IMR-90 (cell line): ENCODE measurements around the gene ELOVL1. TPM values are rescaled to one million over a fixed set of nuclear protein-coding genes. Genes with fewer than 3 reads are reported as not detected.

Experiments used
- ATAC-seq: fragments of 200-7000 bp; cut with Tn5 transposase; 2 replicates; pipeline ENCODE4 v1.9.1; 2020; ENCODE audit warnings: low read depth, mild to moderate bottlenecking, moderate library complexity
- BruUV-seq: library from RNA; stranded (reverse); fragments of 400-500 nt; replicated peaks from 2 replicates; lab custom pipeline; 2021; lab: Mats Ljungman, UMichigan
- CTCF ChIA-PET: fragments of 300-600 bp; formaldehyde crosslinking; extraction: SDS; loops from one replicate; lab custom pipeline; 2021; ENCODE audit warnings: antibody characterized with exemption; lab: Yijun Ruan, JAX
- POLR2A ChIA-PET: fragments of 300-600 bp; sonication (Branson Sonifier 250); formaldehyde crosslinking; loops from one replicate; lab custom pipeline; 2022; ENCODE audit warnings: antibody characterized with exemption; ENCODE audit not compliant: unreplicated experiment; lab: Charles Lee
- DNase-seq: peaks from one replicate; pipeline ENCODE4 v3.0.0; 2013
- H2AFZ ChIP-seq: replicated peaks from 2 replicates; pipeline ENCODE3; 2013; ENCODE audit warnings: low read length, mild to moderate bottlenecking; ENCODE audit not compliant: poor library complexity
- H2AK5ac ChIP-seq: 2 replicates; pipeline ENCODE4 v1.6.1; 2013; ENCODE audit warnings: low read depth, low read length, inconsistent platforms
- H2AK9ac ChIP-seq: replicated peaks from 2 replicates; pipeline ENCODE3; 2013; ENCODE audit warnings: mild to moderate bottlenecking, low read depth, low read length, moderate library complexity; ENCODE audit not compliant: poor library complexity
- H2BK120ac ChIP-seq: 2 replicates; pipeline ENCODE4 v1.6.1; 2013; ENCODE audit warnings: low read depth, low read length, inconsistent platforms
- H2BK15ac ChIP-seq: 3 replicates; pipeline ENCODE4 v1.6.1; 2013; ENCODE audit warnings: low read depth, low read length, inconsistent platforms
- H2BK20ac ChIP-seq: 2 replicates; pipeline ENCODE4 v1.6.1; 2013; ENCODE audit warnings: low read depth, mild to moderate bottlenecking, inconsistent platforms, low read length, moderate library complexity
- H2BK5ac ChIP-seq: 2 replicates; pipeline ENCODE4 v1.6.1; 2013; ENCODE audit warnings: mild to moderate bottlenecking, low read depth, low read length, inconsistent platforms; ENCODE audit not compliant: poor library complexity, severe bottlenecking
- H3K14ac ChIP-seq: replicated peaks from 2 replicates; pipeline ENCODE4 v1.6.1; 2013; ENCODE audit warnings: low read depth, low read length, inconsistent platforms
- H3K18ac ChIP-seq: 2 replicates; pipeline ENCODE4 v1.6.1; 2013; ENCODE audit warnings: low read depth, low read length, control low read depth
- H3K23ac ChIP-seq: 2 replicates; pipeline ENCODE4 v1.6.1; 2013; ENCODE audit warnings: low read depth, low read length, inconsistent platforms
- H3K27ac ChIP-seq: 2 replicates; pipeline ENCODE4 v1.5.1; 2013; ENCODE audit warnings: mild to moderate bottlenecking, control low read depth, low read length; ENCODE audit not compliant: insufficient read depth
- H3K27me3 ChIP-seq: 2 replicates; pipeline ENCODE4 v1.6.1; 2013; ENCODE audit warnings: low read length; ENCODE audit not compliant: control insufficient read depth, insufficient read depth
- H3K36me3 ChIP-seq: 2 replicates; pipeline ENCODE4 v1.6.1; 2013; ENCODE audit warnings: low read length, mixed read lengths; ENCODE audit not compliant: control insufficient read depth, insufficient read depth
- H3K4ac ChIP-seq: 2 replicates; pipeline ENCODE4 v1.6.1; 2013; ENCODE audit warnings: low read depth, low read length, inconsistent platforms
- H3K4me1 ChIP-seq: 2 replicates; pipeline ENCODE4 v1.6.1; 2013; ENCODE audit warnings: low read length, mixed read lengths; ENCODE audit not compliant: control insufficient read depth, insufficient read depth
- H3K4me2 ChIP-seq: 2 replicates; pipeline ENCODE4 v1.6.1; 2013; ENCODE audit warnings: low read depth, mild to moderate bottlenecking, control low read depth, low read length, moderate library complexity
- H3K4me3 ChIP-seq: 2 replicates; pipeline ENCODE4 v1.5.1; 2013; ENCODE audit warnings: low read depth, mild to moderate bottlenecking, control low read depth, low read length, moderate library complexity; ENCODE audit not compliant: insufficient read depth
- H3K56ac ChIP-seq: 2 replicates; pipeline ENCODE4 v1.6.1; 2013; ENCODE audit warnings: low read length, inconsistent platforms; ENCODE audit not compliant: insufficient read depth; ENCODE audit errors: extremely low read depth
- H3K79me1 ChIP-seq, 2 experiments: 2 replicates each; pipeline ENCODE4 v1.6.1; 2013; ENCODE audit warnings: low read length in 2 of 2, inconsistent platforms in 1 of 2, low read depth in 1 of 2
- H3K9ac ChIP-seq: 2 replicates; pipeline ENCODE4 v1.6.1; 2013; ENCODE audit warnings: low read depth, low read length, control low read depth
- H3K9me1 ChIP-seq: 2 replicates; pipeline ENCODE4 v1.6.1; 2013; ENCODE audit warnings: low read length, inconsistent platforms; ENCODE audit not compliant: insufficient read depth
- H3K9me3 ChIP-seq: 2 replicates; pipeline ENCODE4 v1.6.1; 2013; ENCODE audit warnings: low read length; ENCODE audit not compliant: control insufficient read depth, insufficient read depth
- H4K20me1 ChIP-seq: 2 replicates; pipeline ENCODE4 v1.6.1; 2013; ENCODE audit warnings: low read length, inconsistent platforms; ENCODE audit not compliant: insufficient read depth
- H4K5ac ChIP-seq: 2 replicates; pipeline ENCODE4 v1.6.1; 2013; ENCODE audit warnings: mild to moderate bottlenecking, low read depth, low read length, control low read depth
- H4K8ac ChIP-seq, 2 experiments: 2 replicates each; pipeline ENCODE4 v1.6.1; 2013; ENCODE audit warnings: low read depth in 2 of 2, low read length in 2 of 2, control low read depth in 1 of 2, inconsistent platforms in 1 of 2
- H4K91ac ChIP-seq: 2 replicates; pipeline ENCODE4 v1.6.1; 2013; ENCODE audit warnings: low read depth, low read length, inconsistent platforms; ENCODE audit not compliant: insufficient read depth
- BHLHE40 ChIP-seq: fragments of 150-350 bp; IDR thresholded peaks from 2 replicates; pipeline ENCODE4 v1.6.1; 2016; ENCODE audit warnings: mild to moderate bottlenecking, low read depth, low read length
- CEBPB ChIP-seq: IDR thresholded peaks from 2 replicates; pipeline ENCODE4 v1.6.1; 2012; ENCODE audit warnings: low read depth, low read length, improper control_type of control experiment
- CHD1 ChIP-seq: IDR thresholded peaks from 2 replicates; pipeline ENCODE4 v1.6.1; 2012; ENCODE audit warnings: low read depth, low read length, improper control_type of control experiment
- ELK1 ChIP-seq: fragments of 150-350 bp; IDR thresholded peaks from 2 replicates; pipeline ENCODE4 v1.6.1; 2016; ENCODE audit warnings: low read depth, mild to moderate bottlenecking, low read length, moderate library complexity, borderline replicate concordance
- FOS ChIP-seq: fragments of 150-350 bp; IDR thresholded peaks from 2 replicates; pipeline ENCODE4 v1.6.1; 2016; ENCODE audit warnings: low read depth, low read length
- MAFK ChIP-seq: IDR thresholded peaks from 2 replicates; pipeline ENCODE4 v1.6.1; 2012; ENCODE audit warnings: low read depth, low read length, improper control_type of control experiment
- MXI1 ChIP-seq: IDR thresholded peaks from 2 replicates; pipeline ENCODE4 v1.6.1; 2012; ENCODE audit warnings: low read depth, mild to moderate bottlenecking, low read length, moderate library complexity, borderline replicate concordance
- NFE2L2 ChIP-seq: fragments of 150-350 bp; IDR thresholded peaks from 2 replicates; pipeline ENCODE4 v1.6.1; 2016; ENCODE audit warnings: low read depth, mild to moderate bottlenecking, low read length
- POLR2A ChIP-seq: IDR thresholded peaks from 2 replicates; pipeline ENCODE4 v1.6.1; 2012; ENCODE audit warnings: mild to moderate bottlenecking, low read depth, low read length
- RAD21 ChIP-seq: IDR thresholded peaks from 2 replicates; pipeline ENCODE4 v1.6.1; 2012; ENCODE audit warnings: low read length, improper control_type of control experiment
- RCOR1 ChIP-seq: IDR thresholded peaks from 2 replicates; pipeline ENCODE4 v1.6.1; 2012; ENCODE audit warnings: mild to moderate bottlenecking, low read length, improper control_type of control experiment; ENCODE audit not compliant: insufficient replicate concordance
- RFX5 ChIP-seq: IDR thresholded peaks from 2 replicates; pipeline ENCODE4 v1.8.0; 2012; ENCODE audit warnings: low read depth, mild to moderate bottlenecking, low read length, moderate library complexity
- SMC3 ChIP-seq: fragments of 150-350 bp; IDR thresholded peaks from 2 replicates; pipeline ENCODE4 v1.6.1; 2016; ENCODE audit warnings: low read depth, mild to moderate bottlenecking, antibody characterized with exemption, low read length, moderate library complexity
- WGBS, 2 experiments: methylation state at CpG; one replicate each; pipeline versions ENCODE4 v1.1.5 to v1.1.7; 2013; ENCODE audit warnings: missing lambda C conversion rate in 2 of 2; ENCODE audit not compliant: insufficient read length in 1 of 2; ENCODE audit errors: extremely low coverage in 2 of 2; 5-methylcytosine and 5-hydroxymethylcytosine counted together
- dilution Hi-C: fragments of 300-500 bp; cut with HindIII; formaldehyde crosslinking; loops from one replicate; pipeline ENCODE4 v1.14.3; 2018; ENCODE audit warnings: low sequenced_read_pairs; ENCODE audit not compliant: unreplicated experiment
- in situ Hi-C: fragments of 300-500 bp; cut with MboI; formaldehyde crosslinking; loops from 3 replicates; pipeline ENCODE4 v1.14.3; 2019; ENCODE audit warnings: low sequenced_read_pairs, inconsistent platforms, mixed read lengths
- intact Hi-C: fragments of 100-400 bp; cut with micrococcal nuclease; formaldehyde crosslinking; loops from 2 replicates; pipeline ENCODE4 v1.10.0; 2022
- polyA plus RNA-seq, 3 experiments: library from polyadenylated mRNA; depleted of rRNA; stranded (reverse); fragments of >200 nt; gene quantifications; 2 replicates each; pipeline ENCODE4 v1.2.3, GENCODE V29; 2012; ENCODE audit warnings: low replicate concordance in 1 of 3
- total RNA-seq: library from RNA; depleted of rRNA; stranded (reverse); fragments of >200 nt; gene quantifications from 2 replicates; pipeline ENCODE4 v1.2.3, GENCODE V29; 2012
- TF ChIP-seq, protein P1 (sequence below): conservative IDR thresholded peaks from 2 replicates; pipeline ENCODE4 v1.5.1; 2012; ENCODE audit warnings: mild to moderate bottlenecking, low read depth, low read length, improper control_type of control experiment
- TF ChIP-seq, protein P2 (sequence below): fragments of 150-350 bp; IDR thresholded peaks from 2 replicates; pipeline ENCODE4 v1.6.1; 2017; ENCODE audit warnings: mild to moderate bottlenecking, antibody characterized with exemption, low read length, low read depth

The ELOVL1 gene
- total and polyA plus RNA-seq, 2 of the 4 experiments (the other 2 are of a cell fraction), result 88.9 to 211 TPM

- Histone ChIP-seq H3K27me3 (no peaks in the 10 kb centered on the region), H2BK15ac (no peak overlapping the region), H2BK5ac (no peak overlapping the region), H3K4me2 (no peak overlapping the region; the same call in 1 of the 2 replicates), H3K56ac (no peak overlapping the region), H4K91ac (no peak overlapping the region), H2AK5ac (no peak overlapping the region), H3K4ac (no peak overlapping the region), H4K5ac (0 out of 2 replicates have a peak overlapping the region, but pooled peaks have one; percentile 13), H2BK20ac (no peak overlapping the region), H3K27ac (peak overlapping the region; percentile 44; the same call in 1 of the 2 replicates), H4K20me1 (no peaks in the 10 kb centered on the region), H3K18ac (no peak overlapping the region), H3K14ac (no peak overlapping the region), H3K4me1 (peaks cover 4% of the 10 kb centered on the region; the same call in 1 of the 2 replicates), H2BK120ac (no peak overlapping the region), H3K23ac (no peak overlapping the region), H2AK9ac (no peak overlapping the region), H3K9me3 (no peaks in the 10 kb centered on the region), H2AFZ (no peak overlapping the region), H4K8ac (no peak overlapping the region), H3K9me1 (peaks cover 8% of the 10 kb centered on the region; the same call in 1 of the 2 replicates), H3K79me1 (peaks cover 22 to 34% of the 10 kb centered on the region in 2 experiments), H3K9ac (no peak overlapping the region), H3K4me3 (no peak overlapping the region), H3K36me3 (peaks cover 39% of the 10 kb centered on the region)
- BruUV-seq, result no TSS peak
- DNase-seq (peak; percentile 58), ATAC-seq (peak; percentile 71)
- ChIA-PET CTCF (interaction anchor here (0.6 to 1.1 kb wide), 3 partner anchors 9 to 825 kb away, joined by 3 read pairs; no protein-coding TSS in a partner anchor), POLR2A (no interaction called here)
- WGBS, 2 experiments, result 88% methylated on average over 1 of the region's 6 CpGs; no CpG with 5 or more reads in 1 of the 2 experiments
- dilution Hi-C loops, result no loop called here
- intact Hi-C loops, result no loop called here
- in situ Hi-C loops, result loop anchor here (25.0 kb wide), 1 partner anchor 493 kb away; no protein-coding TSS in a partner anchor
- TF ChIP-seq RFX5, result no peak
- no peak for TF ChIP-seq ELK1
- no peak for TF ChIP-seq RCOR1
- TF ChIP-seq FOS, result no peak
- TF ChIP-seq, protein P1, sequence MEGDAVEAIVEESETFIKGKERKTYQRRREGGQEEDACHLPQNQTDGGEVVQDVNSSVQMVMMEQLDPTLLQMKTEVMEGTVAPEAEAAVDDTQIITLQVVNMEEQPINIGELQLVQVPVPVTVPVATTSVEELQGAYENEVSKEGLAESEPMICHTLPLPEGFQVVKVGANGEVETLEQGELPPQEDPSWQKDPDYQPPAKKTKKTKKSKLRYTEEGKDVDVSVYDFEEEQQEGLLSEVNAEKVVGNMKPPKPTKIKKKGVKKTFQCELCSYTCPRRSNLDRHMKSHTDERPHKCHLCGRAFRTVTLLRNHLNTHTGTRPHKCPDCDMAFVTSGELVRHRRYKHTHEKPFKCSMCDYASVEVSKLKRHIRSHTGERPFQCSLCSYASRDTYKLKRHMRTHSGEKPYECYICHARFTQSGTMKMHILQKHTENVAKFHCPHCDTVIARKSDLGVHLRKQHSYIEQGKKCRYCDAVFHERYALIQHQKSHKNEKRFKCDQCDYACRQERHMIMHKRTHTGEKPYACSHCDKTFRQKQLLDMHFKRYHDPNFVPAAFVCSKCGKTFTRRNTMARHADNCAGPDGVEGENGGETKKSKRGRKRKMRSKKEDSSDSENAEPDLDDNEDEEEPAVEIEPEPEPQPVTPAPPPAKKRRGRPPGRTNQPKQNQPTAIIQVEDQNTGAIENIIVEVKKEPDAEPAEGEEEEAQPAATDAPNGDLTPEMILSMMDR, result no peak
- no peak for TF ChIP-seq CEBPB
- no peak for TF ChIP-seq NFE2L2
- TF ChIP-seq RAD21, result no peak
- TF ChIP-seq SMC3, result no peak
- TF ChIP-seq BHLHE40, result no peak
- TF ChIP-seq, protein P2, sequence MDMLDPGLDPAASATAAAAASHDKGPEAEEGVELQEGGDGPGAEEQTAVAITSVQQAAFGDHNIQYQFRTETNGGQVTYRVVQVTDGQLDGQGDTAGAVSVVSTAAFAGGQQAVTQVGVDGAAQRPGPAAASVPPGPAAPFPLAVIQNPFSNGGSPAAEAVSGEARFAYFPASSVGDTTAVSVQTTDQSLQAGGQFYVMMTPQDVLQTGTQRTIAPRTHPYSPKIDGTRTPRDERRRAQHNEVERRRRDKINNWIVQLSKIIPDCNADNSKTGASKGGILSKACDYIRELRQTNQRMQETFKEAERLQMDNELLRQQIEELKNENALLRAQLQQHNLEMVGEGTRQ, result no peak
- no peak for TF ChIP-seq CHD1
- no peak for TF ChIP-seq POLR2A
- no peak for TF ChIP-seq MAFK
- TF ChIP-seq MXI1, result no peak
Measured at GRCh38 chr1:43405219-43405875, 37.5 kb upstream of the ELOVL1 start.
